Fibroblast of skin of abdomen (primary cell): ENCODE results near the gene SPACA9.

Source experiments
- DNase-seq: peaks from one replicate; pipeline ENCODE4 v3.0.0-alpha.2; 2013

The SPACA9 gene

GRCh38 chr9:132863096-132863495, 15.6 kb upstream of the SPACA9 start:
- no peak for DNase-seq

DNA sequence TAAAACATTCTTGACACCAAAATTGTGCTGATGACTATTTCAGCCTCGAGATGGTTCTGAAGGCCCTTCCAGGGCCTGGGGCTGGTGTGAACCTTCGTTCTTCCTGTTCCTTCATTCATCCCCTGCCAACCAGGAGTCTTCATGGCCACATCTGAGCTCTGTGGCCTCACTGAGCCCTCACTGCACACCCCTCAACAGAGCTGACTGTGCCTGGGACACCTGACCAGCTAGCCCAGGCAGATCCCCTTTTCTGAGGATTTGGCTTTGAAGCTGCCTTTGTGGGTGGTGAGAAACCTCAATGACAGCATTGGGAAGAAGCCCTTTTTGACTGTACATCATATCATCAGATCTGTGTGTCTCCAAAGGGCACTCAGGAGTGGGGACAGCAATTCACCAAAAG, 14.4 kb upstream of the SPACA9 start:
- DNase-seq, result no peak

DNA sequence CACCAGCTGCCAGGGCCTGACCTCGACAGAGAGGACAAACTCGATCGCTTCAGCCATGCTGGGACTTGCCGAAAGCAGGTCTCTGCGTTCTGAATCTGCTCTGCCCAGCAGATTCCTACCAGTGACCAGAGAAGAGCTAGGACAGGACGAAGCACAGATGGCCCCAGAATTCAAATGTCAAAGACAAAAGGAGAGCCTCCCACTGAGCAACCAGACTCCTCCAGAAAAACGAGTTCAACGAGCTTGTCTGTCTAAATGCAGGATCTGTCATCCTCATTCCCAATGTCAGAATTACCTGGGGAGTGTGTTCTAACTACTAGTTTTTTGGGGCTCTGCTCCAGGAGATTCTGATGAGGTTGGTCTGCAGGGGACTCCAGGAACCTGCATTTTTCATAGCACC, 14.0 kb upstream of the SPACA9 start:
- no peak for DNase-seq

DNA sequence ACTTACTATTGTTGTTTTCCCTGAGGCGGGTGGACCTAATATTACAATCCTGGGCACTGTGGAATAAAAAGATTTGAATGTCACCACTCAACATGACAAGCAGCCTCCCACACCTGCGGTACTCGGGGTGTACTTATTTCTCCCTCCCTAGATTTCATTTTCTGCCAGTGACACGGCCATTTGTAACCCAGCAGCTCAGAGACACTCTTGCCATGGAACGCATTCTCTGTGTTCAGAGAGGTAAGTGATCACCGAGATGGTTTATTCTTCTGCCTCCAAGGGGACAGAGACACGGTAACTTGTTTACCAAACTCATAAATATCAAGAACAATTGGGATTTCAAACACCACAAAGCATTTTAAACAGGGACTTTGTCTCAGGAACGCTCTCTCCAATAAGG, 11.8 kb upstream of the SPACA9 start:
- DNase-seq, result no peak

DNA sequence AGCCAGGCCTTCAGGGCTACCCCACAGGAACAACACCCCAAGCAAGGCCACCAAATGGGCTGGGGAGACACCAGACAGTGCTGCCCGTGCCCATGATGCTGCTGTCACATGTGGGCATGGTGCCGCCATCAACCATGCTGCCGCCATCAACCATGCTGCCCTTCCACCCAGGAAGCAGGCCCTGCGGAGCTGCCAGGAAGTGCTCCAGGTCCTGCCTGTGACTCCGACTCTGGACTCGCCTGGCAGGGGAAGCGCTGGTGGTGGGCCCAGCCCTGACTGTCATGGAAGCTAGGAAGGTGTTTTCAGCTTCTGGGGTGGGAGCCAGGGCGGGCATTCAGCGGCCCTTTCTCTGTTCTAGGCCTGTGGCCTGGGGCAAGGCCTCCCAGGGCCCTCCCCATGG, 9.4 kb upstream of the SPACA9 start:
- DNase-seq, result no peak

DNA sequence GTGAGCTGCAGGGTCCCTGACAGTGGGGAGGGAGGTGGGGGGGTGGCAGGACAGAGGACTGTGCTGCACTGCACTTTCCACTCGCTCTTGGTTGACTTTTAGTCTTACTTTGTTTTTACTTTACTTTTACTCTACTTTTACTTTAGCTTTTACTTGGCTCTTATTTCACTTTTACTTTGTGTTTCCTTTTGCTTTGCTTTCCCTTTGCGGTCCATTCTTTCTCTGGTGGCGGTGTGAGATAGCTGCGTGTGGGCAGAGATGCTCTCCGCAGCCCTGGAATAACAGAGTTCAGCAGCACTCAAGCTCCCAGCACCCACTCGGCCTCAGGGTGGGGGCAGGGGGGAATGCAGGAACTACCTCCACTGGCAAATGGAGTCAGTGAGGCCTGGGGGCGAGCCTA, 5.3 kb upstream of the SPACA9 start:
- no peak for DNase-seq

DNA sequence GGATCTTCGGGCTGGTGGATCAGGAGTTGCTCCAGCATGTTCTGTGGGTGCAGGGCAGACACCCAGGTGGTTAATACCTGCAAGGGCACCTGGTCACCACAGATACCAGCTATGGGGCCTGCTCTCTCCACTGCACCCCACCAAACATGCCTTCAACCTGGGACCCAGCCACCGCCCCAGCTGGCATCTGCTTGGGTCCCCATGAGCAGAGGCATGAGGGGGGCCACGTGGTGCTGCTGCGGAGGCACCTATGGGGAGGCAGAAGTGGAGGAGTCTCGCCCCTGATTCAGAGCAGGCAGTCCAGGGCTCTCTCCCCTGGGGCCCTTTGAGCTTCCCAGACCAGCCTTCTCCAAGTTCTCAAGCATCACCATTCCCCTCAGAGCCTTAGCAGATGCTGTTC, 3.5 kb upstream of the SPACA9 start:
- DNase-seq, result no peak

DNA sequence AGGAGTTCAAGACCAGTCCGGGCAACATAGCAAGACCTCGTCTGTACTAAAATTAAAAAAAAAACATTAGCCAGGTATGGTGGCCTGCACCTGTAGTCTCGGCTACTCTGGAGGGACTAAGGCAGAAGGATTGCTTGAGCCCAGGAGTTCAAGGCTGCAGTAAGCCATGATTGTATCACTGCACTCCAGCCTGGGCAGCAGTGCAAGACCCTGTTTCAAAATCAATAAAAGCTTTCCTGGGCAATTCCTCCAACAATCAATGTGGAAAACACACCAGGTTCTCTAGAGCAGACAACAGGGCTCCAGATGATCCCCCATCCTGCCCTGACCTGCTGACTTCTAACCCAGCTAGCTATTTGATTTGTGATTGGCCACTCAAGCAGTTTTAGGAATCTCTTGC, 1.8 kb upstream of the SPACA9 start:
- DNase-seq, result no peak

GRCh38 chr9:132877458-132877823, 1.3 kb upstream of the SPACA9 start:
- DNase-seq, result no peak

GRCh38 chr9:132877824-132878694, 639 bp upstream of the SPACA9 start, which contains the start of gene AK8:
Gene AK8 (minus strand): TSS chr9:132878284. CDS start chr9:132878255, 29 bp downstream.
- peak; percentile 72 for DNase-seq

DNA sequence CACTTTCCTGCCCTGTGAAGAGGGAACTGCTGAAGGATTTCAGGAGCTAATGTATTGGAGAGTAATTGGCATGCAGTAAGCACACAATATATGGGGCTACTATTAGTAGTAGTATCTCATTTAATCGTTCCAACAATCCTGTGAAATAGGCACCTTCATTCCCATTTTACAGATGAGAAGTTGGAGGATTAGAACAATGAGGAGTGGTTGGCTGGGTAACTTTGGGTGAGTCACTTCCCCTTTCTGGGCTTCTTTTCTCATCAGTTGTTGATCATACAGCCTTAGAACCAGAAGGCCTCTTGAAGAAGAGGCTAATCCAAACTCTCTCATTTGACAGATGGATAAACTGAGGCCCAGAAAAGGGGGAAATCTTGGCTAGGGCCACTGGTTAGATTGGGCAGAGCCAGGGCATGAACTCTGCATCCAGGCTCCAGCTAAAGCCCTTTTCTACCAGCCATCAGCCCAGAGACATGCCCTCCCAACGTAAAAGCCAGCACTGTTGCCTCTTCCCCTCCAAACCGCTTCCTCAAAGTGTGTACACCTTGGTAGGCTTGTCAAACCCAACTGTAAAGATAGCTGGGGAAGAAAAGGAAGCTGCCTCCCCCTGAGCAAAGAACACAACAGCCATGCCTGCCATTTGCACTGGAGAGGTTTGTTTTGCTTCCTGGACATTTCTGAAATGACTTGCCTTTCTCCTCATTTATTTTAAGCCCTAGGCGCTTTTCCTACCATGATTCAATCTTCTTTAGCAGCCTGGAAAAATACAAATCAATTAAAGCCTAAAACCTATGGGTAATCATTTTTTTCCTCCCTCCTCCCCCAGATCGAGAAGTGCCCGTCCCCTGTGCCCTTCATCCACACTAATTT, 992 bp downstream of the SPACA9 start:
- DNase-seq, result no peak

DNA sequence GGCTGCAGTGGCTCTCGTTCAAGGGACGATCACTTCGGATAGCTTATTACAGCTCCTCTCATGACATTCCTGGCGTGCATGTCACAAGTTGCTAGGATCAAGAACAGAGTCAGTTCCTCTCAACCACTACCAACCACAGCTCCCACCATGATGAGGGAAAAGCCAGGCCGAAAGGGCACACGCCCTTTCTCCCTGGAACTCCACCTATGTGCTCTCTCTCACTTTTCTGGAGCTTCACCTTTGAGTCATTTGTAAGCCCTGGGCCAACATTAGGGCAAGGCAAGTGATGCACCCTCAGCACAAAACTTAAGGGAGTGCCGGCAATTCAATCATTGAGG, 1.6 kb downstream of the SPACA9 start:
- no peak for DNase-seq

DNA sequence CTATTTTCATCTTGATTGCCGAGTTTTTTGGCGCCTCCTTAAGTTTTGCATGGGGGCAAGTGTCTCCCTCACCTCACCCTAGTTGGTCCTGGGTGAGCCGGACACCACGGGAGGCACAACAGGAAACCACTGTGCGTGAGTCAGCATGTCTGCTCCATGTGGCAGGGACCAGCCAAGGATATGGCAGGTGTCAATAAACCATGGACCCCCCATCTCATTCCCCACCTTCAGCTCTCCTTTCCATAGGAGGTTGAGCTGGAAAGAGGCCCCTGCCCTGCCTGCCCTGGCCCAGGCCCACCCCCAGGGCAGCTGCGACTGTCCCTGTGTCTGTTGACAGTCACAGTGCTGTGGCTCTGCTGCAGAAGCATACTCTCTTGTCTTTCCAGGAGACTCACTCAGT, 3.1 kb downstream of the SPACA9 start:
- no peak for DNase-seq

- DNase-seq, result no peak
These were observed 3.9 kb downstream of the SPACA9 start for GRCh38 chr9:132882616-132883015.

GRCh38 chr9:132883349-132884294, 4.9 kb downstream of the SPACA9 start:
- DNase-seq, result no peak

DNA sequence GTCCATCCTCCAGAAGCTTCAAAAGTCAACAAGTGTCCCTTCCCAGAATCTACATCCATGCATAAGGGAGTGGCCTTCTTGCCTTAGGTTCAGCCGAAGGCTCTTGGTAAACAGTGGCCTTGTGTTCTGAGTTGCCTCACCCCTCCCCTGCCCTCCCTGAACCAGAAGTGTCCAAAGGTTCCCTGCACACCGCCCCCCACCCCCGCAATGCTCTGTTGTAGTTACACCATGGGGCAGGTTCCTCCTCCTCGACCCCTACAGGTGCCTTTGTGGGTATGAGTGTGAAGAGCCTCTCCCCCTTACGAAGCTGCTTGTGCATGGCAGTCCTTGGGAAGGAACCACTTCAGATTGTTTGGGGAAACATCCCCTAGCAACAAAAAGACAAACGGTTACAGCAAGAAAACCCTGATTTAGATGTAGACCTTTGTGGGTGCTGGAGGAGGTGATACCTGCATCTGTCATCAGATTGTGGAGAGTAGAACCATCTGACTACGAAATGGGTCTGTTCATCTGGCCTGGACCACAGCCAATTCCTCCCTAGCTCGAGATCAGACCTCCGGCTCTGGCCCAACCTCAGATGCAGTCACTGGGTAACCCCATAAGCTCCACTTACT, 7.1 kb downstream of the SPACA9 start:
- DNase-seq, result no peak

- no peak for DNase-seq
These were observed 7.6 kb downstream of the SPACA9 start for GRCh38 chr9:132886334-132886725.

DNA sequence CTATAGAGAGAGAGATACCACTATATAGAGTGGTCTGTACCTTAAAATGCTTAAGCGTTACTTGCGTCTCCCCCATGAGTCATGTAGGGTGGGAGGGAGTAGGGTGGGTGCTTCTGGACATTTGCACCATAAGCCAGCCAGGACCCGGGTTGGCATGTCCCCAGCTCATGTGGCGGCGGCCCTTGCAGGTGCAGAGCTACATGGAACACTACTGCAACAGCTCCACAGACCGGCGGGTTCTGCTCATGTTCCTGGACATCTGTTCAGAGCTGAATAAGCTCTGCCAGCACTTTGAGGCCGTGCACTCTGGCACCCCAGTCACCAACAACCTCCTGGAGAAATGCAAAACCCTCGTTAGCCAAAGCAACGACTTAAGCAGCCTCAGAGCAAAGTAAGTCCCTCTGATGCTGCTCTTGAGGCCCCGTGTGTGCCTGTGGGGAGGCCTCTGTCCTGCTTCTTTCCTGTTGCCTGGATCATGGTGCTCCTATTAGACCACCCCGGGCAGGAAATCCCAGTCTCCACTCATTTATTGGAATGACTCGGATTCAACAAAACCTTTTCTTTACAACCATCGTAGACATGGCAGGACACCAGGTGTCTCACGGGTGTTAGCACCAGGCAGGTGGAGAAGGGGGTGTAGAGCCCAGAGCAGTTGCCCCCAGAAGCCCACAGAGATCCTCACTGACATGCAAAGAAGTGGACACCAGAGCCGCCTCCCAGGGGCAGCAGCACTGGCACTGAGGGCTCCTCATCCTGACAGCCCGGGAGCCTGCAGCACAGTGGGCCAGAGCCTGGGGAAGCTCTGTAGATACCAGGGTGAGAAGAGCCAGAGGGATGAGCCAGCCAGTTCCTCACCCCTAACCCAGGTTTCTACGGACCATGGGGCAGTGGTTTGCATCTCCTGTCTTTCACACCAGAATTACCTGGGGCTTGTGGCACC, 8.8 kb downstream of the SPACA9 start:
- no peak for DNase-seq

- no peak for DNase-seq
These were observed 9.5 kb downstream of the SPACA9 start for GRCh38 chr9:132888151-132888550.

DNA sequence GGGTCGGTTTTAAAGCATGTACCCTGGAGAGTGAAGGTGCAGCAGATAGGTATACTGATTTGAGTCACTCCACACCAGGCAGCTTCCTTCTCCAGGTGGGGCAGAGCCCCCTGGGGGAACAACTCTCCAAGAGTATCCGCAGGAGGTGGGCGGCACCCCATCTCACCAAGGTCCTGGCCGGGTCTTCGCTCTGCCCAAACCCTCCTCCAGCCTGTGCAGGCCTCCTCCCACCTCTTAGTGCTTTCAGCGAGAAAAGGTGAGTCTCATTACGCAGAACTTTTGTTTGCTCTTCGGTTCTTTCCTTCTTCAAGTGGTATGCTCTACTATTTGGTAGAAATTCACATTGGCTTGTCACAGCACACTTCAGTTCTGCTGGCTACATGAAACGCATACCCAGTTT, 13.7 kb downstream of the SPACA9 start:
- no peak for DNase-seq

DNA sequence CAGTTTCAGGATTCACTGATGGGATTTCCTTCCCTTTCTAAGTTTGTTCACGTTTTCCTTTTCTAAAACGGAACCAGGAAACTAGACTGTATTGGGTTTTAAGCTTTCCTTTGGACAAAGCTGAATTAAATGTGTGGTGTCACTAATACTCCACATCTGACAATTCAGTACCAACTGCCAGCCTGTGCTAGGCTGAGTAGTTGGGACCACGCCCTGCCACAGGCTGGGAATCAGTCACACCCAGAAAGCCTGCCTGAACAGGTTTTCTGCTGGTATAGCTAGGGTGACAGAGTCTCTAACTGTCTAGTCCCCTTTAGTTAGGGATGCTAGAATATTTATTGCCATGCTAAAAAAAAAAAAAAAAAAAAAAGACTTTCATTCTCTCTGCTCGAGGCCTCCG, 15.6 kb downstream of the SPACA9 start:
- no peak for DNase-seq
